22Rv1 (cell line): ENCODE measurements around the gene SGSH.

Experiments
- ZFX ChIP-seq: fragments of 450-650 bp; IDR thresholded peaks from 2 replicates; pipeline ENCODE4 v1.6.1; 2017; ENCODE audit warnings: antibody characterized with exemption, borderline replicate concordance
- TF ChIP-seq, protein P1 (sequence below): fragments of 450-650 bp; IDR thresholded peaks from 2 replicates; pipeline ENCODE4 v1.5.1; 2017; ENCODE audit warnings: mild to moderate bottlenecking

GRCh38 chr17:80182845-80183223 is 37.3 kb downstream of the SGSH start:
- TF ChIP-seq, protein P1, sequence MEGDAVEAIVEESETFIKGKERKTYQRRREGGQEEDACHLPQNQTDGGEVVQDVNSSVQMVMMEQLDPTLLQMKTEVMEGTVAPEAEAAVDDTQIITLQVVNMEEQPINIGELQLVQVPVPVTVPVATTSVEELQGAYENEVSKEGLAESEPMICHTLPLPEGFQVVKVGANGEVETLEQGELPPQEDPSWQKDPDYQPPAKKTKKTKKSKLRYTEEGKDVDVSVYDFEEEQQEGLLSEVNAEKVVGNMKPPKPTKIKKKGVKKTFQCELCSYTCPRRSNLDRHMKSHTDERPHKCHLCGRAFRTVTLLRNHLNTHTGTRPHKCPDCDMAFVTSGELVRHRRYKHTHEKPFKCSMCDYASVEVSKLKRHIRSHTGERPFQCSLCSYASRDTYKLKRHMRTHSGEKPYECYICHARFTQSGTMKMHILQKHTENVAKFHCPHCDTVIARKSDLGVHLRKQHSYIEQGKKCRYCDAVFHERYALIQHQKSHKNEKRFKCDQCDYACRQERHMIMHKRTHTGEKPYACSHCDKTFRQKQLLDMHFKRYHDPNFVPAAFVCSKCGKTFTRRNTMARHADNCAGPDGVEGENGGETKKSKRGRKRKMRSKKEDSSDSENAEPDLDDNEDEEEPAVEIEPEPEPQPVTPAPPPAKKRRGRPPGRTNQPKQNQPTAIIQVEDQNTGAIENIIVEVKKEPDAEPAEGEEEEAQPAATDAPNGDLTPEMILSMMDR = no peak
- TF ChIP-seq ZFX = no peak
